NB4 (cell line): ENCODE data around the gene TOMT.

Experiments
- CTCF ChIP-seq: IDR thresholded peaks from one replicate; pipeline ENCODE4 v1.5.1; 2012; ENCODE audit warnings: low read depth, low read length
- MYC ChIP-seq: IDR thresholded peaks from 2 replicates; pipeline ENCODE4 v1.6.1; 2011; ENCODE audit warnings: low read depth, low read length
- POLR2A ChIP-seq: IDR thresholded peaks from 2 replicates; pipeline ENCODE4 v1.6.1; 2011; ENCODE audit warnings: mild to moderate bottlenecking; ENCODE audit not compliant: insufficient read length; ENCODE audit errors: extremely low read depth

- TF ChIP-seq POLR2A: no peak
- TF ChIP-seq CTCF: no peak
- TF ChIP-seq MYC: no peak
Observed at GRCh38 chr11:72072348-72072747, 33.4 kb upstream of the TOMT start.
